ENCODE data around the gene KRTAP10-3.
"Not testable (repeated sequence)": the region's sequence is repeated elsewhere in the genome, so short reads cannot be mapped to it uniquely, and the experiment has no call there.

The KRTAP10-3 gene

DNA sequence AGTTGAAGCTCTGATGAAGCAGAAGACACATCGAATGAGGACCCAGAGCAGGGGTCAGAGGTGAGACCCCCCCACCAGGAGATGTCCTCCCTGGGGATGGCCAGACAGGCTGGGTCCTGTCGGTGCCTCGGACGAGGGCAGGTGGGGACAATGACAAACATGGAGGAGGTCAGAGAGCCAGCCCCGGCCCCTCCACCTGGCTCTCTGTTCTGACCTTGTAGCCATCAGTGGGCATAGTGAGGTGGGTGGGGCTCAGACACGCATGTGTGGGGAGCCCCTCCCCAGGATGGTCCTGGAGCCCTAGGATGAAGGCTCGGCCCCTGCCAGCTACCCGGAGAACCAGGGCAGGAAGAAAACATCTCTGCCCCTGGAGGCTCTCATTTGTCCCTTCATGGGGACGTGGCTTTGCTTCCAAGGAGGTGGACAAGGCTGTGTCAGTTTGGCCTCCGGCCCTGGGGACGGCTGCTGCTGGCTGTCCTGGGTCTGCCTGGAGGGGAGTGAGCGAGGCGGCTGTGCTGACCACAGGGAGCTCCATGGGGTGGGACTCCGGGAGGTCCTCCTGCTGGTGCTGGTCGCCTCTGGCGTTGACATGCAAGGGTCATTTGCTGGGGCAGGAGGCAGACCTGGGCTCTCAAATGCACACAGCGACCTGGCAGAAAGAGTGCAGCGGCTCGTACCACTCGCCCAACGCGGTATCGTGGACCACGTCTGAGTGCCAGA, 31.2 kb upstream of the KRTAP10-3 start:
- DNase-seq: no peak

DNA sequence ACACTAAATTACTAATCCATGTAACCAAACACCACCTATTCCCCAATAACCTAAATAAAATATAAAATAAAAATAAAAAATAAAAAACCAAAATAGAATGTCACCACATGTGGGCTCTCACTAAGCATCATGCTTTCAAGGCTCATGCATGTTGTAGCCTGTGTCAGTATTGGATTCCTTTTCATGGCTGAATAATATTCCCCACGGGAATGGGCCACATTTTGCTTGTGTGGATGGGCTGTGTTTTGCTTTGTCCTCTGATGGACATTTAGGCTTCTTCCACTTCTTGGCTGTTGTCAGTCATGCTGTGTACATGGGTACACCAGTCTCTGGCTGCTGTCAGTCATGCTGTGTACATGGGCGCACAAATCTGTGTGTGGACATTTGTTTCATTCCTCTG, 30.5 kb upstream of the KRTAP10-3 start:
- no peak for DNase-seq

DNA sequence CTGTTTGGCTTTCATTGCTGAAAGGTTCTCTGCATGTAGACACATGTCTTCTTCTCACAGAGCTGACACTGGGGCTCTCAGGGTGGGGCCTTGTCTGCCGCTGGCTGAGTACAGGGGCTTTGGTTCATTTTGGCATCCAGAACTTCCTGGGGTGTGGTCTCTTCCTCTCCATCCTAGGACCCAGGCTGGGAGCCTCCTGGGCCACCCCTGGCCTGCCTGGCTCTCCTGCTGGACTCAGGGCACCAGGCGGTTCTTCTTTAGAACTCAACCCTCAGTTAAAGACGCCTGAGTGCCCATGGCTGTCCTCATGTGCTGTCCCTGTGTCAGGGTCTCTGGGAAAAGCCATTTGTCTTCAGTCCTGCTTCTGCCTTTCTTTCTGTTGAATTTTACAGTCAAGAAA, 27.3 kb upstream of the KRTAP10-3 start:
- no peak for DNase-seq

DNA sequence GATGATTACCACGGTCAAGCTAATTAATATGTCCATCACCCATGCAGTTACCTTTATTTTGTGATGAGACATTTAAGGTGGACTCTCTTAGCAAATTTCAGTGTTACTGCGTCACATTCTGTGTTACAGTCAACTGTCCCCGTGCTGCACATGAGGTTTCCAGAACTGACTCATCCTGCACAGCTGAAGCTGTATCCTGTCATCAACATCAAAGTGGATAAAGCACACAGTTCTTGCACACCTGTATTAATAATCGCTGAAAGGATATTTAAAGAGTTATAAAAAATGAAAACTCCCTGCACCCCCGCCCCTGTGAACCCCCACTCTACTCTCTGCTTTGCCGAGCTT, 25.2 kb upstream of the KRTAP10-3 start:
- DNase-seq: no peak

DNA sequence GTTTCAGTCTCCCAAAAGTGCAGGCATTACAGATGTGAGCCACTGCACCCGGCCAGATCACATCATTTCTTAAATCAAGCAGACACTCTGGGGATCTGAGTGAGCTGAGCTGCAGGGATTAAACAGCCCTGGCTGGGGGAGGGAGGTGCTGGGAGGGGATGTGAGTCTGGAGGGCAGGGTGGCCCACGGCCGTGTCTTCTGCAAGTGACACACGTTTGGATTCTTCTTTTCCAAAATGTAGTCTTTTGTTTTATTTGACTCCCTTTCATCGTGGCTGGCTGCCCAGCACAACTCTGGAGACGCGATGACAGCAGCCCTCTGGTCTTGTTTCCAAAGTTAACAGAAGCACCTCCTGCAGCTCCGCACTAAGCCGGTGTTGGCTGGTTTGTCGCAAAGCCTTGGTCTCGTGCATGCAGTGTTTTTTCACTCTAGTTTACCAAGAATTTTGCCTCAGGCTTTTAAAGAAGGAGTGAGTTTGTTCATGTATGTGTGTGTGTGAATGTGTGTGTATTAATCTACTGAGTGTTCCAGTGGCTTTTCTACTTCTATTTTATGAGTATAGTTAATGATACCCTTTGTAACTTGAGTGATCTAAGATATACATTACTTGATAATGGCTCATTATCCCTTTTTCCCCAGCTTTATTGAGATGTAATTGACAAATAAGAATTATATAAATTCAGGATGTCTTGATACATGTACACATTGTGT, 24.6 kb upstream of the KRTAP10-3 start:
- no peak for DNase-seq

DNA sequence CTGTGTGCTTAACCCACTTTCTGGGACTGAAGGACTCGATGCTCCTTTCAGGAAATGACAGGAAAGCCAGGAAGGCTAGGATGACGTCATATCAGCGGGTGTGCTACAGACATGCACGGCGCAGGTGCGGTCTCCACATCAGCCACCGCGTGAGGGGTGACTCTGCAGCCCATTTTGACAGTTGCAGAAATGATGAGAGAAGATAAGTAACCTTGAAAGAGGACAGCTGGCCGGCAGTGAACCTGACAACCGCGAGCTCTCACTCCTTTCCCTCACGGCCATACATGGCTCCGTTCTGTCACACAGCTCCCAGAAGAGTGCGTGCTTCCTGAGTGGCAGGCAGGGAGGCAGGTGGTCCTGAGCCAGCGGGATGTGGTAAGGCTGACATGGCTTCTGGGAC, 23.5 kb upstream of the KRTAP10-3 start:
- DNase-seq: no peak

DNA sequence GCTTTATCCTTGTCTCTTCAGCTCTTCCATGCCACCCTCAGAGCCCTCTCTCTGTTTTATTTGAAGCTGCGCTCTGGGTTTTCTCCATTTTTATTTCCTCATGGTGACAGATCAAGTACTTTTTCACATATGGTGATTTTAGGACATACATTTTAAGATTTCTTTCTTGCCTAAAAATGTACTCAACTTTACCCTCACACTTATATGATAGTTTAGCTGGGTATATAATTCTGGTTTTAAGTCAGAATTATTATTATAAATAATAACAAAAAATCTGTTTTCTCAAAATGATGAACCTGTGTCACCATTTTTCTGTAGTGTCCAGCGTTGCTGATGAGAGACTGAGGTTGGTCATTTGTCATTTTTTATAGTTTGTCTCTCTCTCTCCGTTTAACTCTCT, 22.6 kb upstream of the KRTAP10-3 start:
- no peak for DNase-seq

DNA sequence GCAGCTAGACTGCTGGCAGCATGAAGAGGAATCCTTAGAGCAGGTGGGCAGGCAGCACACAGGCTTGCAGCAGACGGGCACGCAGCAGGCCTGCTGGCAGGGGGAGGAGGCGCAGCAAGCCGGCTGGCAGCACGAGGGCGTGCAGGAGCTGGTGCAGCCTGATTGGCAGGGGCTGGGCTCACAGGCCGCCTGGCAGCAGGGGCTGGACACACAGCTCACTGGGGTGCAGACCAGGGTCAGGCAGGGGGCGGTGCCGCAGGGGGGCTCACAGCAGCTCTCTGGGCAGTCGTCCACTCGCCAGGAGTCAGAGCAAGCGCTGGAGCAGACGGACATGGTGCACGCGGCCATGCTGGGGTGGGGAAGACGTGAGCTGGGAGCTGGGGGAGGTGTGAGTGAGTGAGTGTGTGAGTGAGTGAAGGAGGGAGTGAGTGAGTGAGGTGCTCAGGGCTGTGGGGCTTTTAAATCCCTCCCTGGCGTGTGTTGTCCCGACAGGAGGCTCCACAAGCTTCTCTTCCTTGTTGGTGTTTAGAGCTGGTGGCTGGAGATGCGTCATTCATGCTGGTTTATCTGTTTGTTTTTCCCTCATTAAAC, 21.7 kb upstream of the KRTAP10-3 start, which contains the start of gene KRTAP10-5:
Gene KRTAP10-5, minus strand, starts transcription at position 374 of the 591 bp plus-strand sequence. Its CDS starts 26 bp downstream, at position 348.
- DNase-seq: not testable (repeated sequence)

DNA sequence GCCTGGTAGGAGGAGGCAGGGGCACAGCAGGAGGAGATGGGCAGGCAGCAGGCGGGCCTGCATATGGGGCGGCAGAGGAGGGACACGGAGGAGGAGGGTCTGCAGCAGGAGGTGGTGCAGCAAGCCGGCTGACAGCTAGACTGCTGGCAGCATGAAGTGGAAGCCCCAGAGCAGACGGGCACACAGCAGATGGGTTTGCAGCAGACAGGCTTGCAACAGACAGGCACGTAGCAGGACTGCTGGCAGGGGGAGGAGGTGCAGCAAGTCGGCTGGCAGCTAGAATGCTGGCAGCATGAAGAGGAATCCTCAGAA, 21.2 kb upstream of the KRTAP10-3 start:
- DNase-seq: no peak

DNA sequence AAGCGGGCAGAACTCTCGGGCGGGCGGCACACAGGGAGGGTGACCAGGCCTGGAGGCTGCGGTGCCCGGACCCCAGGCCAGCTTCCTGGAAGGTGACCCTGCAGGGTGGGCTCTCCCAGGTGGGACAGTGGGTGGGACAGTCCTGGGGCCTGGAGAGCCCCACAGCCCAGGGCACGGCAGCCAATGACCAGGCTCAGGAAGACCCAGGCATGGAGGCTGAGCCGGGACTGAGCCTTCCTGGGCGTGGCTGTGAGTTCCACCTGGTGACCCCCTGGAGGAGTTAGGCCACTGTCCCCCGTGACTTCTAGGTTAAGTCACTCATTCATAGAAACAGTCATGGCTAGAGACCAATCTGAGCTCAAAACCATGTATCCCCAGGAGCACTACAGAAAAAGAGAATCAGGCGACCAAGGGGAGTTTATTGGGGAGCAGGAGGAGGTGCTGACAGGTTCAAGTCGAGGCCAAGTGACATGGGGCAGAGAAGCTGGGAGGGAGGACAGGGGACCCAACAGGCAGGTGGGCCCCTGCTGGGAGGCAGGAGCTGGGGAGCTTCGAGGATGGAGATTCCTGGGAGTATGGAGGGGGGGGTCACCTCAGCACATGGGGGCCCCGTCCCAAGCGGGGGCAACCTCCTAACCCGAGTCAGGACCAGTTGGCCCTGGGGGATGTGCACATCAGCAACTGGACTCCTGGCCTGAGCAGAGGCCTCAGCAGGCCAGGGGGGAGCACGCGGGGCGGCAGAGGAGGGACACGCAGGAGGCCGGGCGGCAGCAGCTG, 20.6 kb upstream of the KRTAP10-3 start:
- DNase-seq: no peak

DNA sequence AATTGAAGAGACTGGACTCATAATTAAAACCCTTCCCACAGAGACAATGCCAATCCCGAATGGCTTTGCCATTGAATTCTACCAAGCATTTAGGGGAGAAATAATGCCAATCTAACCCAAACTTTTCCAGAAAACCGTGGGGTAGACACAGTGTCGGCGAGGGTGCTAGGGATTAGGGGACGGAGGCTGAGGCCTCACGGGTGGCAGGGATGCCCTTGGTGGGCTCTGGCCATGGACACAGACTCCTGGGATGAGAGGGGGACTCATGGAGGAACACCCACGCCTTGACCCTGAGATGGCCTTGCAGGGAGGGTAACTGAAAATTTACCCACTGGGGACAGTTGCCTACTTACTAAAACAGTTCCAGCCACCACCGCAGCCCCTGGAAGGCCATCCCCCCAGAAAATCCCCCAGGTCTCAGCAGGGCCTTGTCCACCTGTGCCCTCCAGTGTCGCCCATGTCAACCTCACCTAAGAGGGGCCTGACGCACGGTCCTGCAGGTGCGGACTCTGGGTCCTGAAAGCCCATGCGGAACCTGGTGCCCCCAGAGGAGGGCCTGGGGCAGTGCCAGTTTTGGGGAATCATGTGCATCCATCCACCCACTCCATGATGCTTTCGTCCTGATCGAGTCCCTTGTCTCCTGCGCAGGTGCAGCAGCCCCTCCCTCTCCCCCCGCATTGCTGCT, 19.9 kb upstream of the KRTAP10-3 start:
- DNase-seq: no peak

DNA sequence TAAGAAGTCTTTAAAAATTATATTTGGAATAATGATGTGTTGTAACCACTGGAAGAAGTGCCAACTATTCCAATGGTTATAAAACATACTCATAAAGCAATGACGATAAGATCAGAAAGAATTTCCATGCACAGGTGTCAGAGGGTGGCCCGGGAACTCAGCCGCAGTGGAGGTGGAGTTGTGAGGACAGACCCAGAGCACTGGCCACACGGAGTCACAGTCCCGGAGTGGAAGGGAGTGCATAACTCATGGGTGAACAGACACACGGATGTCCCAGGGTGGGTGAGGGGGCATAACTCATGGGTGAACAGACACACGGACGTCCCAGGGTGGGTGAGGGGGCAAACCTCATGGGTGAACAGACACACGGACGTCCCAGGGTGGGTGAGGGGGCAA, 17.4 kb upstream of the KRTAP10-3 start:
- DNase-seq: no peak

DNA sequence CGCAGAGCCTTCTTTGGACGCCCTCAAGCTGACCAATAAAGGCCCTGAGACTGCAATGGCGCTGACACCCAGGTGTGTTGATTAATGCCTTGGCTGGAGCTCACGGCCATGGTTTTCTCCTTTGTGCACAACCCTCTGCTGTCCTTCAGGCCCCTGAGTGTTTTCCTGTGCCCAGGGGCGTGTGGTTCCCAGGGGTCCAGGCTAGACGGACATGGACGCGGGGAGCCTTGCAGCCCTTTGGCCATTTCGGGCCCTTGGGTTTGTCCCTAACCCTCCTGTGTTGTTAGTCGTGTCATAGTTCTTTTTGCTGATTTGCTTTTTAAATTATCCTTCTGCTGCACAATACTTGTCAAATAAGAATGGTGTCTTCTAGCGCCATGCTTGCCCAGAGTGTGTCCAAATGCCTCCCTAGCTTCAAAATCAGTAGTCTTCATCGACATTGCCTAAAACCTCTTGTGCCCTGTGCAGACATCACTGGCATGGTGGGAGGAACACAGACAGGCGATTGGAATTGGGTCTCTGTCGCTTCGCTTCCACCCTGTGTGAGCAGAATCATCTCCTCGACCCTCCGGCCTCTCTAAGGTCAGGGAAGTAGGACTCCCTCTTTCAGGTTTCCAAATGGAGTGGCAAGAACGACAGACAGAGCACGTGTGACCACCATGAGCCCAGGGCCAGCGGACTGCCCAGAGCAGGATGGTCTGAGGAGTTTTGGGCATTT, 16.9 kb upstream of the KRTAP10-3 start:
- no peak for DNase-seq

DNA sequence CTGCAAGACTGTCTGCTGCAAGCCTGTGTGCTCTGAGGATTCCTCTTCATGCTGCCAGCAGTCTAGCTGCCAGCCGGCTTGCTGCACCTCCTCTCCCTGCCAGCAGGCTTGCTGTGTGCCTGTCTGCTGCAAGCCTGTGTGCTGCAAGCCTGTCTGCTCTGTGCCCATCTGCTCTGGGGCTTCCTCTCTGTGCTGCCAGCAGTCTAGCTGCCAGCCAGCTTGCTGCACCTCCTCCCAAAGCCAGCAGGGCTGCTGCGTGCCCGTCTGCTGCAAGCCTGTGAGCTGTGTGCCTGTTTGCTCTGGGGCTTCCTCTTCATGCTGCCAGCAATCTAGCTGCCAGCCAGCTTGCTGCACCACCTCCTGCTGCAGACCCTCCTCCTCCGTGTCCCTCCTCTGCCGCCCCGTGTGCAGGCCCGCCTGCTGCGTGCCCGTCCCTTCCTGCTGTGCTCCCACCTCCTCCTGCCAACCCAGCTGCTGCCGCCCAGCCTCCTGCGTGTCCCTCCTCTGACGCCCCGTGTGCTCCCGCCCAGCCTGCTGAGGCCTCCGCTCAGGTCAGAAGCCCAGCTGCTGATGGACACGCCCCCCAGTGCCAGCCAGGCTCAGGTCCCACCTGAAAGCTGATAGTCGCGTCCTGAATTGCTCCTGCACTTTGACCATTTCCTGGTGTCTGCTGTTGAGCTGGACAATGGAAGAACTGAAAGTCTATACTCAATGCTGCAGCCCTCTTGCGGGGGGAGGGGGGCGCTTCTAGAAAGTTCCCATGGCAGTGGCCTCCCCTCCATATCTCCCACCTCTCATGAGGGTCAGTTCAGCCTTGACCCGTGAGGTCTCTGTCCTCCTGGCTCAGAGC, 16.1 kb upstream of the KRTAP10-3 start:
- DNase-seq: no peak

DNA sequence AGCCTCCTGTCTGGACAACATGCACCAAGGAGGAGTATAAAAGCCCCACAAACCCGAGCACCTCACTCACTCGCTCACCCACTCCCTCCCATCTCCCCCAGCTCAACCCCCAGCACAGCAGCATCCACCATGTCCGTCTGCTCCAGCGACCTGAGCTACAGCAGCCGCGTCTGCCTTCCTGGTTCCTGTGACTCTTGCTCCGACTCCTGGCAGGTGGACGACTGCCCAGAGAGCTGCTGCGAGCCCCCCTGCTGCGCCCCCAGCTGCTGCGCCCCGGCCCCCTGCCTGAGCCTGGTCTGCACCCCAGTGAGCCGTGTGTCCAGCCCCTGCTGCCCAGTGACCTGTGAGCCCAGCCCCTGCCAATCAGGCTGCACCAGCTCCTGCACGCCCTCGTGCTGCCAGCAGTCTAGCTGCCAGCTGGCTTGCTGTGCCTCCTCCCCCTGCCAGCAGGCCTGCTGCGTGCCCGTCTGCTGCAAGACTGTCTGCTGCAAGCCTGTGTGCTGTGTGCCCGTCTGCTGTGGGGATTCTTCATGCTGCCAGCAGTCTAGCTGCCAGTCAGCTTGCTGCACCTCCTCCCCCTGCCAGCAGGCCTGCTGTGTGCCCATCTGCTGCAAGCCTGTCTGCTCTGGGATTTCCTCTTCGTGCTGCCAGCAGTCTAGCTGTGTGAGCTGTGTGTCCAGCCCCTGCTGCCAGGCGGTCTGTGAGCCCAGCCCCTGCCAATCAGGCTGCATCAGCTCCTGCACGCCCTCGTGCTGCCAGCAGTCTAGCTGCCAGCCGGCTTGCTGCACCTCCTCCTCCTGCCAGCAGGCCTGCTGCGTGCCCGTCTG, 15.2 kb upstream of the KRTAP10-3 start, which contains the start of gene KRTAP10-4:
Gene KRTAP10-4, plus strand, starts transcription at position 100 of the 827 bp plus-strand sequence. Its CDS starts 30 bp downstream, at position 130.
- DNase-seq: not testable (repeated sequence)

DNA sequence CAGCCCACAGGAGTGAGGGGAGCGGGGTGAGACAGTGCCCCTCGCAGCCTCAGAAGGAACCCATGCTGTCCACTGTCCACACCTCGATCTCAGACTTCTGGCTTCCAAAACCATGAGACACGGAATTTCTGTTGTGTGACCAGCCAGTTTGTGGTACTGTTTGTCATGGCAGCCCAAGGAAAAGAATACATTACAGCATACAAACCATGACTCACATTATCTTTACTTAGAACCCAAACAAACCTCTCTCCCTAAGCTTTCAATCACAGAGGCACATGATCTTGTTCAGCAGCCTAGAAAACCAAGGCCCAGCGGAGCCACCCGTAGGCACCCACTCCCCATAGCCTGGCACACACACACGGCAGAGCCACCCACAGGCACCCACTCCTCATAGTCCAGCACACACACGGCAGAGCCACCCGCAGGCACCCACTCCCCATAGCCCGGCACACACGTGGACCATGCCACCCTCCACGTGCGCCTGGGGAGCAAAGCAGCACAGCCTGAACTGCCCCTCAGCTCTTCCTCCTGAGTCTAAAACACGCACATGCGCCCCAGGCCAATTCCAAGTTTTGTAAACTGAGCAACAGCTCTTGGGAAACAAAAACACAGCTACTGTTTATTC, 14.5 kb upstream of the KRTAP10-3 start:
- DNase-seq: no peak

DNA sequence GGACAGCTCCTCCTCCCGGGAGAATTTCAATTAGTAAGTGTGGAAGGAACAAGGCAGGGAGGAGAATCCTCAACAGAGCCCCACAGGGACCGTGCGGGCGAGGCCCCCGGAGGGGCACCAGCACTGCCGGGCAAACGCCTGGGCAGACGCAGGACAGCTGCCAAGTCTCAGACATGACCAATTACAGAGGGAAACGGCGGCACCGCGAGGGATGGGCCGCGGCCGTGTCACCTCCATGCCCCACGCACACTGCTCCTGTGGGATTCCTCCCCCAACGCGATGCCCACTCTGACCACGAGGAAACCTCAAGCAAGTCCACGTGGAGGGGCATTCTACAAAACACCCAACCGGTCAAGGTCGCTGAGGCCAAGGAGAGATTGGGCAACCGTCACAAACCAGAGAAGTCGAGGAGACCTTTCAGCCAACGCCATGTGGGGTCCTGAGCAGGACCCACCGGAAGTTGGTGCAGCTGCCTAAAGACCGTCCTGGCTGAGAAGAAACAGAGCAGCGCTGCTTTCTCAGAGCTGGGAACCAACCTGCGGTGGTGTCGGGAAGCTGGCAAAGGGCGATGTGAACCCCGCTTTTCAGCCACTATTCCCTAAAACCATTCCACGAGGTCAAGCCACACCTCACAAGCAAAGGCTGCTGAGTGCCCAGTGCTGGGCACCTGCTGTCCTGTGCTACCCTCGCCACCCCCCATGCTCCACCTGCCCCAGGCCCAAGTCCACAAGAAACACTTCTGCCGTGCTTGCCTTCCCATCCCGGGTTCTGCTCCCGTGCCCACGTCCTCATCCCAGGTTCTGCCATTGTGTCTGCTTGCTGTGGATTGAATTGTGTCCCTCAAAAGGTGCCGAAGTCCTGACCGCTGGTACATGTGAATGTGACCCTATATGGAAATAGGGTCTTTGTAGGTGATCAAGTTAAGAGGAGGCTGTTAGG, 13.5 kb upstream of the KRTAP10-3 start:
- peak; percentile 42 for DNase-seq

DNA sequence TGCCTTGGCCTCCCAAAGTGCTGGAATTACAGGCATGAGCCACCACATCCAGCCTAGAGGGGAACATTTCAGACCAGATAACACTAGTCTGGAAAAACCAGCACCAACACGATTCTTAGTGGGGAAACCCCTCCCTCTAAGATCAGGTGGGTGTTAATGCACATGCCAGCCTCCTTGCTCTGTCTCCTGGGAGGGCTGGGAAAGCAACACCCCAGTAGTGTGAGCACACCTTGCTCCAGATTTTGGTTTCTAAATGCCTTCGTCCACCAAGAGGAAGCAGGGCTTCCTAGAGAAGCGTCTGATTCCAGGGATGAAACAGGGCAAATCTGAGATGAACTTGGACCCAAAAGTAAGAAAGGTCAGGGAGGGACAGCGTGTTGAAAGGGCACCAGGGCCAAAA, 12.7 kb upstream of the KRTAP10-3 start:
- DNase-seq: no peak
